GM03348 (cell line): ENCODE data around the gene GORASP1.
"Not testable (repeated sequence)": the region's sequence is repeated elsewhere in the genome, so short reads cannot be mapped to it uniquely, and the experiment has no call there.

Experiments
- DNase-seq: peaks from one replicate; pipeline ENCODE4 v3.0.0; 2012; ENCODE audit warnings: low spot score

GORASP1 gene

DNA sequence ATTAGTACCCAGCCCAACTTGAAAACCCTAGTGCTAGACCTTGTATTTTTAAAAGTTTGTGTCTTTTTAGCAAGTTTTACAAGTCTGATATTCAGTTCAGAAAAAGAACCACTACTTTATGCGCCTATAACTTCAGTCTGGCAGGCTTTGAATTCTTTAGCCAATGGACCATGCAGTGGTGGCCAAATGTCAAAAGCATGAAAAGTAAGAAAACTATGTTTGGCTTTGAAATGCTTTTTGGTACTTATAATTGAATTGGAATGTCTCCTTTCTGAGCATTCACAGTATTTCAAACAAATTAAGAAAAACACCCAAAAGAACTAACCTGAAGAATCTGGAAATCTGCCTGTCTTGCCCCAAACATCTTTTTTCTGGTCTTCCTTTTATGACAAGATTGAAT is 42.8 kb downstream of the GORASP1 start:
- peak; percentile 54 for DNase-seq

- no peak for DNase-seq
Measured at GRCh38 chr3:39063143-39063542, 44.3 kb downstream of the GORASP1 start.

GRCh38 chr3:39062180-39062579 is 45.2 kb downstream of the GORASP1 start:
- DNase-seq, result no peak

GRCh38 chr3:39061228-39061627 is 46.2 kb downstream of the GORASP1 start:
- DNase-seq, result not testable (repeated sequence)

DNA sequence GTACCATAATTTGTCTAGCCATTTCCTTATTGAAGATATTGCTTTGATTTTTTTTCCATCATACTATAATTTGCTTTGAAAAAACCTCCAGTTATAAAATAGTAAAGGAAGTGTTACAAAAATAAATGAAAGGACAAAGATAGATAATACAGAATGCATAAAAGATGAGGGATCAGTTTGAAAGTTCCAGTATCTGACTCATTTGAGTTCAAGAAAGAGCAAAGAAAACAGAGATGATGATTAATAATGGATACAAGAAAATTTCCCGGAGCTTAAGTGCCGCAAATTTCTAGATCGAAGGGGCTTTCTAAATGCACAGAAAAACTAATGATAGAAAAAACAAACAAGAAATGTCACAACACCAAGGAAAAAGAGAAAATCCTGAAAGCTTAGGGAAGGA is 51.3 kb downstream of the GORASP1 start:
- no peak for DNase-seq

DNA sequence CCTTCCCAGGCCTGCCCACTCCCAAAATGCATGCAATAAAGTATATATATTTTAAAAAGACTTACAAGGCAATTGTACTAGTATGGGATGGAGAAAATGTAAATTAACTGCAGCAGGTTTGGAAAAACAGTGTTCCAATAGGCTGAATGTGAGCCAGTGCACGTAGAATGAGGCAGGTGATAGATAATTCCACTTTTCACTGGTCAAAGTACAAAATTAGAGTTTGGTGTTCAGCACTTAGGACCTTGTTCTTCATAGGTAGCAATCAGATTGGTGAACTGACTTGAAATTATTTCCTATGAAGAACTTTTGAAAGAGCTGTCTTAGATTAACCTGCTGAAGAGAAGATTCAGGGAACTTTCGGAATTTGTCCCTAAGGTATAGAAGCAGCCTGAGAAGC is 53.7 kb downstream of the GORASP1 start:
- no peak for DNase-seq

DNA sequence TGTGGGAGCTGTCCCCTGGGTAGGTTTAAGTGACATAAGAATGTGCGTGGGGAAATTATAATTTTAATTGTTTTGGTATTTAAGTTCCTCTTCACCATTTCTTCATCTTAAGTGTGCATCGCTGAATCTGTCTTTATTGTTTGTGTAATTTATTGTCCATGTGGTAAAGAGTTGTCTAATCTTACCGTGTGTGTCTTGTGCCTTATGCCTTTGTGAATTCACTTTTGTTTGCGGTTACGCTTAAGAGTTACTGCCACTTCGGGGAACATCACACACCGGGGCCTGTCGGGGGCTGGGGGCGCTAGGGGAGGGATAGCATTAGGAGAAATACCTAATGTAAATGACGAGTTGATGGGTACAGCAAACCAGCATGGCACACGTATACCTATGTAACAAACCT is 54.8 kb downstream of the GORASP1 start:
- peak; percentile 8 for DNase-seq

DNA sequence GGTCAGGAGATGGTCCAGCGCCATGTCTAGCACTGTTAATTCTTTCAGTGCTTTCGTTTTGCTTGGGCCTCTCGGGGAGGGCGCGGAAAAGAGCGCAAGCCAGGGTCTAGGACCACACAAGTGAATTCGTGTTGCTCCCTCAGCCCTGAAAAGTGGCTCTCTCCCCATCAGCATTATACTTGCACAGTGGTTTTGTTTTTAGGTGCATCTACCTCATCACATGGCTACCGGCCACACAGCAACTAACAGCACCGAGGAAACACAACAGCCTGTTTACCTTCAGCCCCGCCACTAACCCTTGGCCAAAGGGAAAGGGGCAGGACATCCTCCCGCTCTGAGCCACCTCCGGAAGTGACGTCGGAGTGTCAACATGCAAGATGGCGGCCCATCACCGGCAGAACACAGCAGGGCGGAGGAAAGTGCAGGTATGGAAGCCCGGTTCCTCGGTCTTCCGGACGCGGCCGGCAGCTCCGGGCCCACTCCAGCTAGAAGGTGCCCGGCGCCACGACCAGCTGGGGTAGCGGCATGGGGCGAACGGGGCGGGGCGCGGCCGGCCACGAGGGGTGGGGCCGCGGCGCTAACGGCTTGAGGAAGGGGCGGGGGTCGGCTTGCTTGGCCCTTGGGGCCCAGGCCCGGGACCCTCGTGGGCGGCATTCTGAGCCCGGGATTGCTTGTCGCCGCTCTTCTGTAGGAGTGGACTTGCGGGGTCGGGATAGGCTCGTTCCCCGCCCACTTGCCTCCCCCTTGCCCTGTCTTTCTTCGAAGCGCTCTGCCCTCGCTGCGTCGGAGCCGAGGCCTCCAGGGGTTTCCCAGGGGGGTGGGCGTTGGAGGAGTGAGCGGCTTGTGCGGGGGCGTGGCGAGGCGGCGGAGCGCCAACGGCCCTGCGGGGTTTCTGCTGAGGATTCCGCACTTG is 55.5 kb downstream of the GORASP1 start, which contains the start of the genes SCN11A and WDR48:
SCN11A (minus strand) TSS at position 296 of the 913 bp plus-strand sequence. CDS start 101,582 bp downstream, outside the sequence.
WDR48 (plus strand) TSS at position 368 of the 913 bp plus-strand sequence; CDS start at position 378, 10 bp downstream.
- DNase-seq, result peak; percentile 94

GRCh38 chr3:39050029-39050428 is 57.4 kb downstream of the GORASP1 start:
- DNase-seq, result no peak
